B cell (primary cell): ENCODE results near the gene ANKRD13D.

Experiments
- EZH2 ChIP-seq: IDR thresholded peaks from 2 replicates; pipeline ENCODE4 v1.6.1; 2012; ENCODE audit warnings: borderline replicate concordance, low read depth, mild to moderate bottlenecking, moderate library complexity, low read length; ENCODE audit not compliant: insufficient read depth, poor library complexity, severe bottlenecking
- TF ChIP-seq, protein P1 (sequence below): fragments of 200-600 bp; IDR thresholded peaks from one replicate; pipeline ENCODE4 v1.8.0; 2022; ENCODE audit warnings: antibody characterized with exemption, mild to moderate bottlenecking

DNA sequence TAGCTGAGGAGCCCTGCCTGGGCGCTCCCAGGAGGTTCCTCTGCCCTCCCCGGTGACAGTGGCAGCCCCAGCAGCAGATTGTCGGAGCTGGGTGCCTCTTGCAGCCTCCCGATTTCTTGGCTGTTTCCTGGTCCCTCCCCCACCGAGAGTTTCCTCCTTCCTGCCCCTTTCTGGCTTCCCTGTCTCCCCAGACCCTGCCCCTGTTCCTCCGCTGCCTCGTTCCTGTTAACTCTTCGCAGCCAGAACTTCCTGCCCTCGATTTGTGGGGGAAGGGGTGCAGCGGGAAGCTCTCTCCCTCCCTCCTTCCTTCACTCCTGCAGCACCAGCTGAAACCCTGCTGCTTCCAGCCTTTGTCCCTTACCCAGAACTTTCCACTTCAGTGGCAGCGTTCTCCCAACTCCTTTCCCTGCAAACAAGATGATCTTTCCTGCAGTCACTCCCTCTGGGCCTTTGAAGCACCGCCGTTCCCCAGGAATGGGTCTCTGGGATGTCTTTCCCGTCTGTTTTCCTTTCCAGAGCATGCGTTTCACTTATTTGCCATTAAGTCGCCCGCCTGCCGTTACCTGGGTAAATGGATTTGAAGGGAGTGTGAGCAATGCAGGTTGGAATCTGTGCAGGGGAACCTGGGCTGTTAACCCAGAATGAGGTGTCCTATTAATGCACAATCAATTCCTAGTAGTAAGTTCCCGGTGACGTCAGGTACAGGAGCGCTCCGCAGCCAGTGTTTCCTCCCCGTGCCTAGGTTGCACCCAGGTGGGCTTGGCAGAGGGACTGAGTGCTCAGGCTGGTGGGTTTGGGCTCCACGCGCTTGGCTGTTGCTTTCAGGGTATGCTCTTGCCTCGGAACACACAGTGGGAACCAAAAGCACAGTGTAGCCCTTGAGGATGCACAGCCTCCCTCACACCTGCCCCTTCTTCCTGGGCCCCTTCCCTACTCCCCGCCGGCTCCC is 18.6 kb upstream of the ANKRD13D start:
- TF ChIP-seq EZH2, result no peak
- TF ChIP-seq, protein P1, sequence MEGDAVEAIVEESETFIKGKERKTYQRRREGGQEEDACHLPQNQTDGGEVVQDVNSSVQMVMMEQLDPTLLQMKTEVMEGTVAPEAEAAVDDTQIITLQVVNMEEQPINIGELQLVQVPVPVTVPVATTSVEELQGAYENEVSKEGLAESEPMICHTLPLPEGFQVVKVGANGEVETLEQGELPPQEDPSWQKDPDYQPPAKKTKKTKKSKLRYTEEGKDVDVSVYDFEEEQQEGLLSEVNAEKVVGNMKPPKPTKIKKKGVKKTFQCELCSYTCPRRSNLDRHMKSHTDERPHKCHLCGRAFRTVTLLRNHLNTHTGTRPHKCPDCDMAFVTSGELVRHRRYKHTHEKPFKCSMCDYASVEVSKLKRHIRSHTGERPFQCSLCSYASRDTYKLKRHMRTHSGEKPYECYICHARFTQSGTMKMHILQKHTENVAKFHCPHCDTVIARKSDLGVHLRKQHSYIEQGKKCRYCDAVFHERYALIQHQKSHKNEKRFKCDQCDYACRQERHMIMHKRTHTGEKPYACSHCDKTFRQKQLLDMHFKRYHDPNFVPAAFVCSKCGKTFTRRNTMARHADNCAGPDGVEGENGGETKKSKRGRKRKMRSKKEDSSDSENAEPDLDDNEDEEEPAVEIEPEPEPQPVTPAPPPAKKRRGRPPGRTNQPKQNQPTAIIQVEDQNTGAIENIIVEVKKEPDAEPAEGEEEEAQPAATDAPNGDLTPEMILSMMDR, result no peak
